H1 (cell line): Measurements from ENCODE around the gene EXOC2. TPM values are rescaled to one million over a fixed set of nuclear protein-coding genes. Genes with fewer than 3 reads are reported as not detected.

ENCODE experiments used
- CTCF ChIA-PET: fragments of 300-600 bp; sonication (Branson Sonifier 250); formaldehyde crosslinking; loops from one replicate; lab custom pipeline; 2021; ENCODE audit not compliant: partially characterized antibody; lab: Charles Lee
- POLR2A ChIA-PET: fragments of 300-600 bp; sonication (Branson Sonifier 250); formaldehyde crosslinking; loops from one replicate; lab custom pipeline; 2021; ENCODE audit warnings: inconsistent platforms; ENCODE audit not compliant: partially characterized antibody; lab: Charles Lee
- DNase-seq, 2 experiments: peaks; one replicate each; pipeline versions ENCODE4 v3.0.0 to v3.0.0-alpha.2; 2010 to 2022; ENCODE audit warnings: low spot score in 2 of 2, low read depth in 1 of 2, mixed read lengths in 1 of 2
- FAIRE-seq: peaks from 2 replicates; lab custom pipeline; 2011; peaks lifted over from hg19 to GRCh38; lab: Jason Lieb, UNC
- H2AFZ ChIP-seq: 2 replicates; pipeline ENCODE4 v1.8.1; 2012; ENCODE audit warnings: low read length, inconsistent platforms
- H2AK5ac ChIP-seq: 2 replicates; pipeline ENCODE4 v1.6.1; 2013; ENCODE audit warnings: low read depth, low read length
- H2BK120ac ChIP-seq: replicated peaks from 2 replicates; pipeline ENCODE3; 2013; ENCODE audit warnings: low read depth, low read length, inconsistent platforms
- H2BK12ac ChIP-seq: 2 replicates; pipeline ENCODE4 v1.6.1; 2013; ENCODE audit warnings: low read depth, low read length
- H2BK15ac ChIP-seq: 2 replicates; pipeline ENCODE4 v1.6.1; 2013; ENCODE audit warnings: low read length
- H2BK20ac ChIP-seq: 2 replicates; pipeline ENCODE4 v1.6.1; 2013; ENCODE audit warnings: low read length
- H2BK5ac ChIP-seq: 2 replicates; pipeline ENCODE4 v1.6.1; 2013; ENCODE audit warnings: low read depth, low read length
- H3K14ac ChIP-seq: 2 replicates; pipeline ENCODE4 v1.6.1; 2013; ENCODE audit warnings: inconsistent platforms; ENCODE audit not compliant: insufficient read length
- H3K18ac ChIP-seq: 2 replicates; pipeline ENCODE4 v1.6.1; 2013; ENCODE audit warnings: low read length; ENCODE audit errors: extremely low read depth
- H3K23ac ChIP-seq: 2 replicates; pipeline ENCODE4 v1.6.1; 2013; ENCODE audit warnings: inconsistent platforms; ENCODE audit not compliant: insufficient read length
- H3K23me2 ChIP-seq: 2 replicates; pipeline ENCODE4 v1.6.1; 2013; ENCODE audit warnings: low read depth, low read length
- H3K27ac ChIP-seq: 2 replicates; pipeline ENCODE4 v1.6.1; 2011; ENCODE audit warnings: low read depth, low read length, inconsistent platforms
- H3K27me3 ChIP-seq, 4 experiments: replicated peaks in 1 of 4; 1 replicate in 1 of 4; 2 replicates in 3 of 4; pipeline versions ENCODE4 v1.6.1 to v1.8.1; 2011 to 2013; ENCODE audit warnings: low read length in 3 of 4, mild to moderate bottlenecking in 3 of 4, inconsistent platforms in 2 of 4, mixed read lengths in 2 of 4, moderate library complexity in 1 of 4; ENCODE audit not compliant: control insufficient read depth in 3 of 4, insufficient read depth in 3 of 4; ENCODE audit errors: extremely low read depth in 1 of 4
- H3K36me3 ChIP-seq, 4 experiments: 2 replicates each; pipeline versions ENCODE4 v1.6.1 to v1.8.1; 2011 to 2013; ENCODE audit warnings: mild to moderate bottlenecking in 4 of 4, low read length in 3 of 4, moderate library complexity in 2 of 4, control low read depth in 1 of 4, inconsistent platforms in 1 of 4; ENCODE audit not compliant: insufficient read depth in 4 of 4, control insufficient read depth in 2 of 4
- H3K4ac ChIP-seq: replicated peaks from 2 replicates; pipeline ENCODE3; 2013; ENCODE audit warnings: low read length, low read depth, mixed read lengths, inconsistent platforms; ENCODE audit not compliant: insufficient read length
- H3K4me1 ChIP-seq, 4 experiments: replicated peaks in 1 of 4; 1 replicate in 1 of 4; 2 replicates in 3 of 4; pipeline versions ENCODE4 v1.6.1 to v1.8.1; 2011 to 2013; ENCODE audit warnings: low read length in 3 of 4, inconsistent platforms in 2 of 4, mixed read lengths in 1 of 4; ENCODE audit not compliant: insufficient read depth in 4 of 4, control insufficient read depth in 3 of 4
- H3K4me2 ChIP-seq, 2 experiments: 2 replicates each; pipeline versions ENCODE4 v1.6.1 to v1.8.1; 2011 to 2013; ENCODE audit warnings: low read depth in 2 of 2, low read length in 2 of 2, control low read depth in 1 of 2, inconsistent platforms in 1 of 2, mild to moderate bottlenecking in 1 of 2; ENCODE audit not compliant: insufficient read depth in 1 of 2
- H3K4me3 ChIP-seq, 4 experiments: fragments of 200-600, 300-600 bp in 1 of 4; sonication (generic), shearing (Covaris generic), sonication (Bioruptor Twin) in 1 of 4; 2 replicates each; pipeline versions ENCODE4 v1.5.1 to v1.8.1; 2011 to 2016; ENCODE audit warnings: low read length in 4 of 4, low read depth in 3 of 4, control low read depth in 2 of 4, inconsistent platforms in 2 of 4, mild to moderate bottlenecking in 2 of 4, mixed read lengths in 1 of 4, moderate library complexity in 1 of 4; ENCODE audit not compliant: insufficient read depth in 2 of 4; ENCODE audit errors: extremely low read depth in 1 of 4
- H3K56ac ChIP-seq: replicated peaks from 2 replicates; pipeline ENCODE3; 2013; ENCODE audit warnings: low read depth, mild to moderate bottlenecking, mixed read lengths, low read length, inconsistent platforms; ENCODE audit not compliant: insufficient read length
- H3K79me1 ChIP-seq: 2 replicates; pipeline ENCODE4 v1.6.1; 2013; ENCODE audit warnings: low read depth, low read length, control low read depth
- H3K79me2 ChIP-seq, 2 experiments: 2 replicates each; pipeline versions ENCODE4 v1.6.1 to v1.8.1; 2012 to 2013; ENCODE audit warnings: low read length in 2 of 2, mild to moderate bottlenecking in 2 of 2, inconsistent platforms in 1 of 2; ENCODE audit not compliant: insufficient read depth in 2 of 2, control insufficient read depth in 1 of 2
- H3K9ac ChIP-seq, 4 experiments: replicated peaks in 1 of 4; 1 replicate in 1 of 4; 2 replicates in 3 of 4; pipeline versions ENCODE4 v1.6.1 to v1.8.1; 2011 to 2013; ENCODE audit warnings: low read depth in 3 of 4, low read length in 3 of 4, control low read depth in 2 of 4, mild to moderate bottlenecking in 2 of 4, moderate library complexity in 2 of 4, inconsistent platforms in 1 of 4; ENCODE audit errors: extremely low read depth in 1 of 4
- H3K9me3 ChIP-seq, 2 experiments: 2 replicates each; pipeline versions ENCODE4 v1.6.1 to v1.8.1; 2012 to 2013; ENCODE audit warnings: mild to moderate bottlenecking in 2 of 2, moderate library complexity in 2 of 2, control low read depth in 1 of 2, inconsistent platforms in 1 of 2, low read depth in 1 of 2, low read length in 1 of 2, mixed read lengths in 1 of 2; ENCODE audit not compliant: insufficient read depth in 2 of 2
- H4K20me1 ChIP-seq, 2 experiments: replicated peaks in 1 of 2; 2 replicates each; pipeline versions ENCODE3 to v1.8.1; 2011 to 2013; ENCODE audit warnings: inconsistent platforms in 2 of 2, low read length in 2 of 2, mild to moderate bottlenecking in 1 of 2; ENCODE audit not compliant: insufficient read depth in 2 of 2, control insufficient read depth in 1 of 2
- H4K5ac ChIP-seq: 2 replicates; pipeline ENCODE4 v1.6.1; 2013; ENCODE audit warnings: low read length, low read depth, mixed read lengths, inconsistent platforms; ENCODE audit not compliant: insufficient read length
- H4K8ac ChIP-seq: 2 replicates; pipeline ENCODE4 v1.8.0; 2013; ENCODE audit warnings: mild to moderate bottlenecking, moderate library complexity, low read length, inconsistent platforms; ENCODE audit not compliant: insufficient read depth; ENCODE audit errors: extremely low read depth
- H4K91ac ChIP-seq: replicated peaks from 2 replicates; pipeline ENCODE3; 2013; ENCODE audit warnings: low read length, mixed read lengths, inconsistent platforms; ENCODE audit not compliant: insufficient read length
- WGBS, 2 experiments: shearing (Covaris generic) in 1 of 2; methylation state at CpG; one replicate each; pipeline versions ENCODE4 v1.1.6 to v1.1.7; 2013 to 2015; ENCODE audit warnings: low lambda C conversion rate in 2 of 2, mixed read lengths in 2 of 2, inconsistent platforms in 1 of 2, low coverage in 1 of 2, missing lambda C conversion rate in 1 of 2; ENCODE audit not compliant: insufficient replicate concordance in 2 of 2, insufficient coverage in 1 of 2, insufficient read length in 1 of 2; ENCODE audit errors: extremely low coverage in 1 of 2, missing lambda C conversion rate in 1 of 2; 5-methylcytosine and 5-hydroxymethylcytosine counted together
- polyA plus RNA-seq, 7 experiments: library from polyadenylated mRNA; depleted of rRNA in 3 of 7; stranded (reverse) in 5 of 7; unstranded in 2 of 7; fragments of >200 nt in 5 of 7; fragments of 200-250 nt in 2 of 7; gene quantifications; 1 replicate in 5 of 7; 2 replicates in 1 of 7; 4 replicates in 1 of 7; pipeline versions ENCODE4 v1.2.1 to v1.2.3, GENCODE V29; 2011 to 2013; ENCODE audit warnings: missing spikeins in 2 of 7, mixed read lengths in 2 of 7
- total RNA-seq: library from RNA; stranded (reverse); fragmentation: NEBNext Ultra II Directional; extraction: Animal tissue kit (Norgen Biotek cat#: 25700); gene quantifications from 2 replicates; pipeline ENCODE4 v1.2.1, GENCODE V29; 2021

Gene EXOC2
- total and polyA plus RNA-seq, 2 of the 8 experiments (the other 6 are each of a cell fraction or from before 2014, with no cell fraction given) = 25.5 to 44.4 TPM

DNA sequence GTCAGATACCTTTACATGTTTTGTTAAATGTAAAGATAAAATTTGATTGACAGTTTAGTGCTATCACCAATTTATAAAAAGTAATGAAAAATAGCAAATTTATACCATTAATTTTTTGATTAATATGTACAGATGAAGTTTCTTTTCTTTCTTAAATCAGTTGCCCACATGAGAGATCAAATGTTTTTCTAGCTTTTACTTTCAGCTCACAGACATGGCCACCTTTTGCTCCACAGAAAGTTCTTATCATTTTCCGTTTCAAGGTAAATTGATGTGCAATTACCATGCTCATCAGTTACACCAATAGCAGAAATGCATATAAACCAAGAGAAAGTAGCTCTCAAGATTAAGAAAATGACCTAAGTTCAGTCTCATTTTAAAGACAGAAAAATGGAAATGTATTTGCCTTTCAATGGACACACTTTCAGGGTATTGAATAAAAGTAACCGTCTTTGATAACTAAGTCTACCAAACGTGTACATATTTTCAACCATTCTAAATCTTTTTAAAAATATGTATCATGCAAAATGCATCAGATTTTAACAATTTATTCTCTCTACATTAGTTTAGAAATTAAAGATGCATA is 16.6 kb upstream of the EXOC2 start:
- H3K36me3 ChIP-seq = no peaks in the 10 kb centered on the region
- no peak overlapping the region; a peak in 1 of 4 replicates for H3K4me2 ChIP-seq
- no peak overlapping the region for H2BK20ac ChIP-seq
- no peak overlapping the region for H3K14ac ChIP-seq
- no peaks in the 10 kb centered on the region for H3K79me1 ChIP-seq
- H2BK5ac ChIP-seq = no peak overlapping the region
- no peak overlapping the region for H2BK120ac ChIP-seq
- ChIA-PET CTCF (interaction anchor here (1.1 kb wide), 1 partner anchor 10 kb away, joined by 3 read pairs; no protein-coding TSS in a partner anchor), POLR2A (interaction anchor here (0.7 to 0.9 kb wide), 2 partner anchors 16 to 29 kb away, joined by 3 read pairs; no protein-coding TSS in a partner anchor)
- no peak overlapping the region for H3K4ac ChIP-seq
- peaks cover 4 to 17% (median 8%) of the 10 kb centered on the region in 4 experiments; a peak in 6 of 7 replicates for H3K4me1 ChIP-seq
- 89% methylated on average over 3 of the region's 3 CpGs; no CpG with 5 or more reads in 1 of the 2 experiments for WGBS, 2 experiments
- H3K18ac ChIP-seq = no peak overlapping the region
- H3K23ac ChIP-seq = no peak overlapping the region
- no peak for DNase-seq
- no peak overlapping the region for H4K8ac ChIP-seq
- H3K9me3 ChIP-seq = no peaks in the 10 kb centered on the region
- no peak overlapping the region for H3K27ac ChIP-seq
- no peak overlapping the region for H3K56ac ChIP-seq
- H4K20me1 ChIP-seq = peaks cover 0 to 4% of the 10 kb centered on the region in 2 experiments
- H2BK15ac ChIP-seq = no peak overlapping the region
- H4K91ac ChIP-seq = no peak overlapping the region
- no peak overlapping the region for H3K9ac ChIP-seq
- no peak for FAIRE-seq
- H2AK5ac ChIP-seq = no peak overlapping the region
- no peak overlapping the region for H2BK12ac ChIP-seq
- H3K23me2 ChIP-seq = peaks cover 12% of the 10 kb centered on the region
- H3K27me3 ChIP-seq = peaks cover 0 to 2% (median 0%) of the 10 kb centered on the region in 4 experiments; a peak in 3 of 7 replicates
- no peak overlapping the region for H3K4me3 ChIP-seq
- H3K79me2 ChIP-seq = no peaks in the 10 kb centered on the region
- no peak overlapping the region for H2AFZ ChIP-seq
- no peak overlapping the region for H4K5ac ChIP-seq
